Activated CD8-positive, alpha-beta memory T cell treated with anti-CD3 and anti-CD28 coated beads for 48 hours (primary cell): ENCODE data around the gene LEFTY1.
"Not testable (repeated sequence)": the region's sequence is repeated elsewhere in the genome, so short reads cannot be mapped to it uniquely, and the experiment has no call there.

ENCODE experiments used
- DNase-seq, 3 experiments: peaks; one replicate each; pipeline ENCODE4 v3.0.0-alpha.2; 2020; ENCODE audit warnings: low read depth in 2 of 3, low spot score in 2 of 3

Gene LEFTY1

GRCh38 chr1:225888898-225889601 lies at the start of gene LEFTY1:
LEFTY1 (minus strand) TSS chr1:225889146; CDS start chr1:225889066, 80 bp downstream.
- DNase-seq: no peak

- DNase-seq: no peak
These were observed 48.4 kb upstream of the LEFTY1 start for GRCh38 chr1:225937048-225937968.

- no peak for DNase-seq
These were observed 47.6 kb upstream of the LEFTY1 start for GRCh38 chr1:225936523-225936922.

- DNase-seq: not testable (repeated sequence)
These were observed 47.1 kb upstream of the LEFTY1 start for GRCh38 chr1:225936086-225936485.

GRCh38 chr1:225934711-225935110 lies 45.8 kb upstream of the LEFTY1 start:
- DNase-seq: no peak

GRCh38 chr1:225933072-225933471 lies 44.1 kb upstream of the LEFTY1 start:
- no peak for DNase-seq

GRCh38 chr1:225931270-225932136 lies 42.6 kb upstream of the LEFTY1 start:
- DNase-seq: no peak

GRCh38 chr1:225930566-225930965 lies 41.6 kb upstream of the LEFTY1 start:
- DNase-seq: no peak

- not testable (repeated sequence) for DNase-seq
These were observed 40.5 kb upstream of the LEFTY1 start for GRCh38 chr1:225929462-225929861.

- no peak for DNase-seq
These were observed 39.5 kb upstream of the LEFTY1 start for GRCh38 chr1:225928186-225929175.

GRCh38 chr1:225926551-225927113 lies 37.7 kb upstream of the LEFTY1 start:
- no peak for DNase-seq

GRCh38 chr1:225923692-225924555 lies 35.0 kb upstream of the LEFTY1 start, which contains the start of gene PYCR2:
PYCR2 (minus strand) TSS chr1:225924250; CDS start chr1:225924110, 140 bp downstream.
- peak; percentile 67 to 96 (median 72) for DNase-seq

- DNase-seq: no peak
These were observed 34.4 kb upstream of the LEFTY1 start for GRCh38 chr1:225923381-225923691.

GRCh38 chr1:225921734-225922709 lies 33.1 kb upstream of the LEFTY1 start:
- DNase-seq: no peak

GRCh38 chr1:225919906-225920305 lies 31.0 kb upstream of the LEFTY1 start:
- DNase-seq: no peak

- no peak for DNase-seq
These were observed 29.3 kb upstream of the LEFTY1 start for GRCh38 chr1:225918280-225918679.

GRCh38 chr1:225917536-225917935 lies 28.6 kb upstream of the LEFTY1 start:
- no peak for DNase-seq

- no peak for DNase-seq
These were observed 28.2 kb upstream of the LEFTY1 start for GRCh38 chr1:225917101-225917500.
